Measurements from ENCODE around the gene ZFAND6.

- TF ChIP-seq CTCF (conservative IDR thresholded peaks at IDR 0.05 in 1 of 2, IDR thresholded peaks at IDR 0.05 in 1 of 2; ENCODE audit: low read depth in 1 of 2, low read length in 2 of 2): peak; percentile 30 to 39
- no peak for TF ChIP-seq EZH2 (IDR thresholded peaks at IDR 0.05; ENCODE audit: low read length, missing control alignments)
Observed at GRCh38 chr15:80090879-80091503, 31.5 kb downstream of the ZFAND6 start.
